Measurements from ENCODE around the gene RIC1. TPM values are rescaled to one million over a fixed set of nuclear protein-coding genes. Genes with fewer than 3 reads are reported as not detected.

Gene RIC1
- total RNA-seq, 1 experiment from 2014 or later: 23.3 TPM

Other genes starting within 250 kb of the RIC1 start
- gene PLGRKT, start 191.2 kb upstream of the RIC1 start, total RNA-seq (2014; rRNA removed; shearing (Covaris generic)): 45.1 and 66.7 TPM in 2 replicates
- 4.9 and 5.7 TPM in 2 replicates for gene CD274, start 178.6 kb upstream of the RIC1 start, total RNA-seq (2014; rRNA removed; shearing (Covaris generic))
- 10.7 and 16.2 TPM in 2 replicates for gene PDCD1LG2, start 118.6 kb upstream of the RIC1 start, total RNA-seq (2014; rRNA removed; shearing (Covaris generic))
- gene ERMP1, start 204.0 kb downstream of the RIC1 start, total RNA-seq (2014; rRNA removed; shearing (Covaris generic)): 21.7 and 25.2 TPM in 2 replicates

Measured in RPMI7951 (cell line).